COLO668 (cell line): Measurements from ENCODE around the gene TNS2.

Experiments
- DNase-seq: peaks from one replicate; lab custom pipeline; 2025; ENCODE audit not compliant: unreplicated experiment; lab: John Stamatoyannopoulos, UW

TNS2 gene

DNA sequence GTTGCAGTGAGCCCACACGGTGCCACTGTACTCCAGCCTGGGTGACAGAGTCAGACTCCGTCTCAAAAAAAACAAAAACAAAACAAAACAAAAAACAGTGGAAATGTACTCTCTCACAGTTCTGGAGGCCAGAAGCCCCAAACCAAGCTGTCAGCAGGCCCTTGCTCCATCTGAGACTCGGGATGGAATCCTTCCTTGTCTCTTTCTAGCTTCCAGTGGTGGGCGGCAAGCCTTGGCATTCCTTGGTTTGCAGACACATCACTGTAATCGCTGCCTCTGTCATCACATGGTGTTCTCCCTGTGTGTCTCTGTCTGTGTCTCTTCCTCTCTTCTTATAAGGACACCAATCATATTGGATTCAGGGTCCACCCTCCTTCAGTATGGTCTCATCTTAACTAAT lies 6.4 kb downstream of the TNS2 start:
- DNase-seq = no peak

DNA sequence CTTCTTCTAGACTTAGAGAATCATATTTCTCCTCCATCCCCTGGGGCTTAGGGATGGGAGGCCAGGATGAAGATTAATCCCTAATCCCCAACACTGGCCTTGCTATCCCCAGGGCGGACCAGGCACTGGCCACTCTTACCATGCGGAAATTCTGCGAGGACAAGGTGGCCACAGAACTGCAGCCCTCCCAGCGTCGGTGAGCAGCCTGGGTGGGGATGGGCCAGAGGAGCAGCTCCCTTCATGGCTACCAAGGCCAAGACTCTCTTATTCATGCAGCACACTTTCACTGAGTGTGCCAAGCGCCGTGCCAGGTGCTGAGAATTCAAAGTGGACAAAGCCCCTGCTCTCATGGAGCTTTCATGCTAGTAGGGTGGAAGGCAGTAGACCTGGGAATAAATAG lies 7.0 kb downstream of the TNS2 start:
- DNase-seq = no peak

DNA sequence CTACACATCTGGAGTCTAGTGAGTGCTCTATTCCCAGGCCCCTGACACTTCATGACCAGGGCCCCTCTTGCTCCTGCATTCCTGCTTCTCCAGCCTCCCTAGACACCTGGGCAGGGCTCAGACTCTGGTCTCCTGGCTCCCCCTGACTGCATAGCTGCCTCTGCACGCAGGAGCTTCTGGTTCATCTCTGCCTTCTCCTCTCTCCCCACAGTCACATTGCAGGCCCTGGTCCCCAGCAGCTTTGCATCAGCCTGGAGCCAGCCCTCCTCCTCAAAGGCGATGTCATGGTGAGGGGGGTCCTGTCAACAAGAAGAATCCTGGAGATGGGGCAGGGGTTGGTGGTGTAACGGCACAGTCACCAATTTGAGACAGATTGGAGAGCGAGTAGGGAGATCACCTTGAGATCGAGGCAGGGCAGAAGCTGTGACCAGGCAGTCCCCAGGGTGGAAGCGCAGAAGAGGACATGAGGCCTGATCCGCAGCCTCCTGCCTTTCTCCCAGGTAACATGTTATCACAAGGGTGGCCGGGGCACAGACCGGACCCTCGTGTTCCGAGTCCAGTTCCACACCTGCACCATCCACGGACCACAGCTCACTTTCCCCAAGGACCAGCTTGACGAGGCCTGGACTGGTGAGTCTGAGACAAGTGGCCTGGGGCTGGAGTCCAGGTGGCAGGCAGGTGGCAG lies 8.1 kb downstream of the TNS2 start:
- peak; percentile 24 for DNase-seq

- DNase-seq = no peak
These were observed 9.0 kb downstream of the TNS2 start for GRCh38 chr12:53058674-53059433.

- DNase-seq = no peak
These were observed 9.7 kb downstream of the TNS2 start for GRCh38 chr12:53059434-53060063.

DNA sequence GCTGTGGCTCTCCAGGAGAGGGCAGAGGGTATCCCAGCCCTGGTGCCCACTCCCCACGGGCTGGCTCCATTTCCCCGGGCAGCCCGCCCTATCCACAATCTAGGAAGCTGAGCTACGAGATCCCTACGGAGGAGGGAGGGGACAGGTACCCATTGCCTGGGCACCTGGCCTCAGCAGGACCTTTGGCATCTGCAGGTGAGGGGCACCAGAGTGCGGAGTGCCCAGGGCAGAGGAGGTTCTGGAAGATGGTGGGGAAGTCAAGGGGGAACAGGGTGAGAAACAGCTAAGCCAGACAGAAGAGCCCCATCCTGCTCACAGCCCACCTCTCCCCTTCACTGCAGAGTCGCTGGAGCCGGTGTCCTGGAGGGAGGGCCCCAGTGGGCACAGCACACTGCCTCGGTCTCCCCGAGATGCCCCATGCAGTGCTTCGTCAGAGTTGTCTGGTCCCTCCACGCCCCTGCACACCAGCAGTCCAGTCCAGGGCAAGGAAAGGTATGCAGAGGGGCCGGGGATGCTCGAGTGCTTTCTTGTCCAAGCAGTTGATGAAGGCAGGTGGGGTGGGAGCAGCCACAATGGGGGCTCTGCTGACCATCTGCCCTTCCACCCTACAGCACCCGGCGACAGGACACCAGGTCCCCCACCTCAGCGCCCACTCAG lies 10.3 kb downstream of the TNS2 start:
- DNase-seq = no peak

- peak; percentile 75 for DNase-seq
These were observed 10.9 kb downstream of the TNS2 start for GRCh38 chr12:53060721-53061276.

DNA sequence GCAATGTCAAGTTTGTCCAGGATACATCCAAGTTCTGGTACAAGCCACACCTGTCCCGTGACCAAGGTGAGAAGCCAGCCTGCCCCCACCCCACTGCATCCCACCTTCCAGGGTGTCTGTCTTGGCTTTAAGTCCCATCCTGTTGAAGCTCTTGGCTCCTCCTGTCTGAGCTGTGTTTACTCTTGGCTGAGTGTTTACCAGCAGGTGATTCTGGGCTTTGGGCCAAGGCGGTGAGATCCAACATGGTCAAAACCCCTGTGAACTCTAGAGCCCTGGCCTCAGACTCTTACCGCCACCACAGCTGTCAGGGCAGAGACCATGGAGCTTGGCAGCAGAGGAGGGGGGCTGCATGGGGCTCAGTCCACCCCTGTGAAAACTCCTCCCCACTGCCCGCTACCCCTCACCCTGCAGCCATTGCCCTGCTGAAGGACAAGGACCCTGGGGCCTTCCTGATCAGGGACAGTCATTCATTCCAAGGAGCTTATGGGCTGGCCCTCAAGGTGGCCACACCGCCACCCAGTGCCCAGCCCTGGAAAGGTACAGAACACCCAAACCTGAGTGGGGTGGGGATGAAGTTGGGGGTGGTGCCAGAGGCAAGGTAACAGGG lies 11.6 kb downstream of the TNS2 start:
- DNase-seq = peak; percentile 84

DNA sequence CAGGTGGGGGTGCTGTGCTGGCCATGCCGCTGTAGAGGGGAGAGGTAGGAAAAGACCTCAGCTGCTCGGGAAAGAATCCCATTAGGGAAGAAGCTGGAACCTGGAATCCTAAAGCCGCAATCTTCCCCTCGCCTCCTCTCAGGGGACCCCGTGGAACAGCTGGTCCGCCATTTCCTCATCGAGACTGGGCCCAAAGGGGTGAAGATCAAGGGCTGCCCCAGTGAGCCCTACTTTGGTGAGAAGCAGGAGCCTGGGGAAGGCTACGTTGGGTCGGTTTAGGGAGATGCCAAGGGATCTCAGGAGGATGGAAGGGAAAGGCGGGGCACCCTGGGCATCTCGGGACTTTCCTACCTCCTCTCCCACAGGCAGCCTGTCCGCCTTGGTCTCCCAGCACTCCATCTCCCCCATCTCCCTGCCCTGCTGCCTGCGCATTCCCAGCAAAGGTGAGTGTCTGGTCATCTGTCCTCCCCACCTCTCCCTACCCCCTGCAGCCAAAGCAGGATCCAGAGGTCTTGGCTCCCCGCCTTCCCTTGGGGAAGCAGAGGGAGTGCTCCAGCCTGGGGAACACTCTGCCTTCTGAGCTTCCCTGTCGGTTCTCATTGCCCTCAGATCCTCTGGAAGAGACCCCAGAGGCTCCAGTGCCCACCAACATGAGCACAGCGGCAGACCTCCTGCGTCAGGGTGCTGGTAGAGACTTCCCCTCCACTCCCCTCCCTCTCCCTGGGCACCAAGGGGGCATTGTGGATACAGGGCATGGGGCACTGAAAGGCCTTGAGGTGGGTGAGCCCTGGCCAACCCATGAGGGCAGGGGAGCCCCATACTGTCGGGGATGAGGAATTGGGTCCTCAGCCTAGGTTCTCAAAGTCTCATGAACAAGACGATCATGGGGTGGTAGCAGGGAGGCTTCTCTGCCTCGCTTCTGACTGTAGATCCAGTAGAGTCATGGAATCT lies 12.4 kb downstream of the TNS2 start:
- no peak for DNase-seq

GRCh38 chr12:53062977-53063707 lies 13.3 kb downstream of the TNS2 start:
- no peak for DNase-seq

GRCh38 chr12:53063708-53064612 lies 14.1 kb downstream of the TNS2 start:
- peak; percentile 9 for DNase-seq

DNA sequence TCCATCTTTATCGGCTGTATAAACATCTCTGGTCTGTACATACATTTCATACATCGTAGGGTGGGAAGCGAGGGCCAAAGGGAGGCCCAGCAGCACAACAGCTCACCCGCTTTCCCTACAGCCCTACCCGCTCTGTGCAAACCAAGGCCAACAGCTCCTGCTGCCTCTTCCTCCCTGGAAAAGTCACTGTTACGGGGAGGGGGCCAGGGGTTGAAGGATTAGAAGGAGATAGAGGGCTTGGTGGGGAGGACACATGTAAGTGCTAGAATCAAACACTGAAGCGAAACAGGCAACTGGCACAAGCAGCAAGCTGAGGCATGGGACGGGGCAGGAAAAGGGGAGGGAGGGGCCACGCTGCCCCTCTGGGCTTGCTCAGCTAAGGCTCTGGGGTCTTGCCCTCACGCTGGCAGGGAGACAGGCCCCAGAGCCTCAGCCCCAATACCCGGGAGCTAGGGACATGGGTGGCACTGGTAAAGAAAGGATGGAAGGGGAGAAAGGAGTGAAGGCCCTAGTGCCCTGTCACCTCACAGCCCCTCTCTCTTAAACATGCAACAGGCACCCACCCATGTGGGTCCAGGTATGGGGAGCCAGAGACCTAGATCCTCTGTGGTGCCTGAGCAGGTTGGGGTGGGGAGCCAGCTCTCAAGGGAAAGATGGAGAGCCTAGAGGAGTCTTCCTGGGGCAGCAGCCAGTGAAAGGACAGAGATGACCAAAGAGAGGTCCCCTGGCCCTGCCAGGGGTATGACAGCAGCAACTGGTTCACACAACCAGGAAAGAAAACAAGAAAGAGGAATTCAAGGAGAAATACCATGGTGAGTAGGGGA lies 15.0 kb downstream of the TNS2 start:
- no peak for DNase-seq

DNA sequence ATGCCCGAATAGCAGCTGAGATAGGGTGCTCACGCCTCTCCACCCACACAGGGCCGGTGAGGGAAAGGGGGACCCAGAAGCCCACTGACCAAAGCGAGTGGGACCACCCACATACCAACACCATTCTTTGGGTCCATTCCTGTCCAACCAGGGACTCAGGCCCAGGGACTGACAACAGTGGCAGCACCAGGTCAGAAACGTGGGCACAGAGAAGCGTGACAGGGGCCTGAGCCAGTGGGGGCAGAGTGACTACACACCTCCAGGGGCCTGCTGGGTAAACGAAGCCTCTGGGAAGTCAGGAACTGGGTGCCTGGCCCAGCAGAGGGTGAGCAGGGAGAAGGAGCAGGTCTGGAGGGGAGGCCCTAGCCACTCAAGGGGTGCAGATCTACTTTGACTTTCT lies 15.6 kb downstream of the TNS2 start:
- DNase-seq = no peak

GRCh38 chr12:53065975-53066931 lies 16.4 kb downstream of the TNS2 start:
- DNase-seq = peak; percentile 69

DNA sequence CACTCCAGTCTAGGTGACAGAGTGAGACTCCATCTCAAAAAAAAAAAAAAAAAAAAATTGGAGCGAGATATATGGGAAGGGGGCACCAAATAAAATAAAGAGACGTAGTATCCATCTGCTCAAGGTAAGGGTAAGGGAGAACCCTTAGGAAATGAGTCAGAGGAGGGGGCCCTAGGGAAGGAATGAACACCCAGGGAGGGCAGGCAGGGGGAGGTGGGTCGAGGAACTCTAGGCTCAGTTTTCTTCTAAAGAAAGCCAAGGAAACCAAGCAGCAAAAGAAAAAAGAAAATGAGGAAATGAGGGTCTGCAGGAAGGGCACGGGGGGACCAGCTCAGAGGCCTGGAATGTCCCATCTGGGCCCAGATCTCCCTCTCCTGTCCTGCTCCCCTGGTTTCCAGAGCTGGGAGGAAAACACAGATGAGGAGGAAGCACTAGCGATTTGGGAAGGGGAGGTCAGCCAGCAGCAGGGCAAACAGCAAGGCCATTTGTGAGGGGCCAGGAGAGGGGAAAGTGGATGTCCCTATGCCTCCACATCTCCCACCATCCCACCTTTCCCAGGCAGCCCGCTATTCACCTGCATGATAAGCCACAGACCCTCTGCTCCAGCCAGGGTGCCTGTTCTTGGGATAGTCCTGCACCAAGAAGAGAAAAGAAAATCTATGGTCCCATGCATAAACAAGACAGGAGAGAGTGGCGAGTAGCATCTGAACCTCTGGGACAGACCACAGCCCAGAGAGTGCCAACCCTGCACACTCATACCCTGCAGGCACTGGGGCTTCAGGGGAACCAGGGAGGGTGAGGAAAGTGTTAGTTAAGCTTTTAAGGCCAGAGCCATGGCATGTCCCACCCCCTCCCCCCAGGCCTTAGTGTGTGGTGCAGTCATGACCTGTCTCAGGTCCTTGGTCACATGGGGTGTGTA lies 17.5 kb downstream of the TNS2 start:
- no peak for DNase-seq
